GM12874 (cell line): ENCODE results near the gene RTP5.

ENCODE experiments used
- CTCF ChIP-seq: IDR thresholded peaks from 2 replicates; pipeline ENCODE4 v1.5.1; 2011; ENCODE audit warnings: low read depth, mild to moderate bottlenecking, control low read depth, low read length, moderate library complexity; ENCODE audit not compliant: insufficient read depth

Gene RTP5

DNA sequence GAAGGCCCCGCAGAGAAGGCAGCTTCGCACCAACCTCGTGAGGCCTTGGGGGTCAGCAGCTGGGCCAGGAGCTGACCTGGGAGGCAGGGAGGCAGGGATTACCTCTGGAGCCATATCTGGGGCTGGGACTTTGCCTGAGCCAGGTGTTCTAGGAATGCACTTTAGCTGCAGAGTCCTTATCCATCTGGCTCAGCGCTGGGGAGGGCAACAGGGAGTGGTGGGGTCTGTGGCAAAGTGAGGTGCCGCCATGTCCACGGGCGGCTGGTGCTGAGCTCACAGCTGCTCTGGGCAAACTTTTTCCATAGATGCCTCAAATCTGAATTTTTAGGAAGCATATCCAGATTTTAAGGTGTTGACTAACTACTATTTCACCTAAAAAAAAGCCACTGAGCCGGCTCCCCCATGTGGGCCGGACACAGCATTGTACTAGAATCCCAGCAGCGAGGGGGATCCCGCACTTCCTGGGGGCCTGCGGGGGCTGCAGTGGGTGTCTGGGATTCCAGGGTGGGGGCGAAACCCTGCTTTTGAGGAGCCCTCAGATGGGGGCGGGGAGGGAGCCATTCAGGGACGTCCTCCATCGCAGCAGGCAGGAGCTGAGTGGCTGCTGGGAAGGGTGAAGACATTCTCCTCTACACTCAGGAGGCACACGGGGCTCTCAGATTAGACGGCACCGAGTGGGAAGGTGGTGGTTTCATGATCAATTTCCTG, 34.6 kb downstream of the RTP5 start:
- TF ChIP-seq CTCF: no peak

- TF ChIP-seq CTCF: no peak
These were observed 35.5 kb downstream of the RTP5 start for GRCh38 chr2:241904791-241905710.

DNA sequence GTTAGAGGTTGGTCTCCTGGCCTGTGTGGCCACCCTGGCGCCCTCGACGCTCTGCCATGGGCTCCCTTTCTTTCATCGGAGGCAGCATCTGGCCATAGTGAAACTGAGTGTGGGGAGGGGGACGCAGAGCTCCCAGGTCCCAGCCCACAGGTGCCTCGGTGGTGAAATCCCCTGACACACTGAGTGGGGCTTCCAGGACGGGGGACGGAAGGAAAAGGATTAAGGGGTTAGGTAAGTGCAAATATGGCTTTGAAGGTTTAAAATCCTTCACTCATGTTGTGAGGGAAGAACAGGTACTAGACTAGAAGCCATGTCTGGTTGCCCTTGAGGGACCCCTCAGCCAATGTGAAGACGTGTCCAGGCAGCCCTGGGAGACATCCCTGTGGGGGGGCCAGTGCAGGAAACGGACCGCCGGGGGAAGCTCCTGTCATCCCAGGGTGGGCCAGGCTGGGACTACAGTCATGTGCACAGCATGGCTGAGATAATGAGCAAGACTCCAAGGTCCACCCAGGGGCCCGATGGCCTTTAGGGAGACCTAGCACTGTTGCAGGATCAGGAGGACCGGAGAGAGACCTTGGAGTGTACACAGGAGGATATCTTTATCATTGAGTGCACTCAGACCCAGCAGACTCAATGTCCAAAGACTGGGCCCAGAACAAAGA, 36.3 kb downstream of the RTP5 start:
- TF ChIP-seq CTCF: no peak

GRCh38 chr2:241906826-241907570, 37.5 kb downstream of the RTP5 start:
- no peak for TF ChIP-seq CTCF

GRCh38 chr2:241908686-241909420, 39.3 kb downstream of the RTP5 start:
- TF ChIP-seq CTCF: no peak

- no peak for TF ChIP-seq CTCF
These were observed 40.2 kb downstream of the RTP5 start for GRCh38 chr2:241909769-241910168.
